ENCODE measurements around the gene STRN4.
"Not testable (repeated sequence)": the region's sequence is repeated elsewhere in the genome, so short reads cannot be mapped to it uniquely, and the experiment has no call there.

STRN4 gene

GRCh38 chr19:46715620-46715974 lies 30.7 kb downstream of the STRN4 start:
- no peak overlapping the region for H3K27ac ChIP-seq (replicated peaks)
- H3K4me3 ChIP-seq (replicated peaks; ENCODE audit: insufficient read depth, low read length): peak overlapping the region; percentile 78
- no peak for TF ChIP-seq POLR2AphosphoS5 (IDR thresholded peaks at IDR 0.05; ENCODE audit: low read depth)
- no peak for TF ChIP-seq SPI1 (IDR thresholded peaks at IDR 0.05; ENCODE audit: borderline replicate concordance, low read depth)
- no peak for TF ChIP-seq GABPA (IDR thresholded peaks at IDR 0.05; ENCODE audit: low read depth)
- TF ChIP-seq, protein P1, sequence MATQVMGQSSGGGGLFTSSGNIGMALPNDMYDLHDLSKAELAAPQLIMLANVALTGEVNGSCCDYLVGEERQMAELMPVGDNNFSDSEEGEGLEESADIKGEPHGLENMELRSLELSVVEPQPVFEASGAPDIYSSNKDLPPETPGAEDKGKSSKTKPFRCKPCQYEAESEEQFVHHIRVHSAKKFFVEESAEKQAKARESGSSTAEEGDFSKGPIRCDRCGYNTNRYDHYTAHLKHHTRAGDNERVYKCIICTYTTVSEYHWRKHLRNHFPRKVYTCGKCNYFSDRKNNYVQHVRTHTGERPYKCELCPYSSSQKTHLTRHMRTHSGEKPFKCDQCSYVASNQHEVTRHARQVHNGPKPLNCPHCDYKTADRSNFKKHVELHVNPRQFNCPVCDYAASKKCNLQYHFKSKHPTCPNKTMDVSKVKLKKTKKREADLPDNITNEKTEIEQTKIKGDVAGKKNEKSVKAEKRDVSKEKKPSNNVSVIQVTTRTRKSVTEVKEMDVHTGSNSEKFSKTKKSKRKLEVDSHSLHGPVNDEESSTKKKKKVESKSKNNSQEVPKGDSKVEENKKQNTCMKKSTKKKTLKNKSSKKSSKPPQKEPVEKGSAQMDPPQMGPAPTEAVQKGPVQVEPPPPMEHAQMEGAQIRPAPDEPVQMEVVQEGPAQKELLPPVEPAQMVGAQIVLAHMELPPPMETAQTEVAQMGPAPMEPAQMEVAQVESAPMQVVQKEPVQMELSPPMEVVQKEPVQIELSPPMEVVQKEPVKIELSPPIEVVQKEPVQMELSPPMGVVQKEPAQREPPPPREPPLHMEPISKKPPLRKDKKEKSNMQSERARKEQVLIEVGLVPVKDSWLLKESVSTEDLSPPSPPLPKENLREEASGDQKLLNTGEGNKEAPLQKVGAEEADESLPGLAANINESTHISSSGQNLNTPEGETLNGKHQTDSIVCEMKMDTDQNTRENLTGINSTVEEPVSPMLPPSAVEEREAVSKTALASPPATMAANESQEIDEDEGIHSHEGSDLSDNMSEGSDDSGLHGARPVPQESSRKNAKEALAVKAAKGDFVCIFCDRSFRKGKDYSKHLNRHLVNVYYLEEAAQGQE (IDR thresholded peaks at IDR 0.05; ENCODE audit: insufficient replicate concordance, low read depth): no peak
- TF ChIP-seq, protein P2, sequence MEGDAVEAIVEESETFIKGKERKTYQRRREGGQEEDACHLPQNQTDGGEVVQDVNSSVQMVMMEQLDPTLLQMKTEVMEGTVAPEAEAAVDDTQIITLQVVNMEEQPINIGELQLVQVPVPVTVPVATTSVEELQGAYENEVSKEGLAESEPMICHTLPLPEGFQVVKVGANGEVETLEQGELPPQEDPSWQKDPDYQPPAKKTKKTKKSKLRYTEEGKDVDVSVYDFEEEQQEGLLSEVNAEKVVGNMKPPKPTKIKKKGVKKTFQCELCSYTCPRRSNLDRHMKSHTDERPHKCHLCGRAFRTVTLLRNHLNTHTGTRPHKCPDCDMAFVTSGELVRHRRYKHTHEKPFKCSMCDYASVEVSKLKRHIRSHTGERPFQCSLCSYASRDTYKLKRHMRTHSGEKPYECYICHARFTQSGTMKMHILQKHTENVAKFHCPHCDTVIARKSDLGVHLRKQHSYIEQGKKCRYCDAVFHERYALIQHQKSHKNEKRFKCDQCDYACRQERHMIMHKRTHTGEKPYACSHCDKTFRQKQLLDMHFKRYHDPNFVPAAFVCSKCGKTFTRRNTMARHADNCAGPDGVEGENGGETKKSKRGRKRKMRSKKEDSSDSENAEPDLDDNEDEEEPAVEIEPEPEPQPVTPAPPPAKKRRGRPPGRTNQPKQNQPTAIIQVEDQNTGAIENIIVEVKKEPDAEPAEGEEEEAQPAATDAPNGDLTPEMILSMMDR (IDR thresholded peaks at IDR 0.05; ENCODE audit: insufficient read depth, low read length): no peak

GRCh38 chr19:46714444-46715106 lies 31.7 kb downstream of the STRN4 start:
- Histone ChIP-seq H3K27me3 (ENCODE audit: insufficient read depth, poor library complexity, severe bottlenecking) (no peaks in the 10 kb centered on the region), H3K27ac (replicated peaks) (no peak overlapping the region), H3K4me3 (replicated peaks; ENCODE audit: insufficient read depth, low read length) (peak overlapping the region; percentile 43)
- DNase-seq (ENCODE audit: low read depth in 1 of 2, low spot score in 1 of 2): no peak
- TF ChIP-seq, protein P1 (IDR thresholded peaks at IDR 0.05; ENCODE audit: insufficient replicate concordance, low read depth): no peak
- TF ChIP-seq GABPA (IDR thresholded peaks at IDR 0.05; ENCODE audit: low read depth) (no peak), POLR2AphosphoS5 (IDR thresholded peaks at IDR 0.05; ENCODE audit: low read depth) (no peak), SPI1 (IDR thresholded peaks at IDR 0.05; ENCODE audit: borderline replicate concordance, low read depth) (no peak)
- TF ChIP-seq, protein P2 (IDR thresholded peaks at IDR 0.05; ENCODE audit: insufficient read depth, low read length): no peak

More at GRCh38 chr19:46715620-46715974, 30.7 kb downstream of the STRN4 start:
- no peaks in the 10 kb centered on the region for H3K27me3 ChIP-seq (ENCODE audit: insufficient read depth, poor library complexity, severe bottlenecking)
- DNase-seq (ENCODE audit: low read depth in 1 of 2, low spot score in 1 of 2): no peak

GRCh38 chr19:46713781-46714443 lies 32.3 kb downstream of the STRN4 start:
- Histone ChIP-seq H3K27me3 (ENCODE audit: insufficient read depth, poor library complexity, severe bottlenecking) (no peaks in the 10 kb centered on the region), H3K27ac (replicated peaks) (no peak overlapping the region; the same call in 1 of the 2 replicates), H3K4me3 (replicated peaks; ENCODE audit: insufficient read depth, low read length) (peak overlapping the region; percentile 43)
- TF ChIP-seq SPI1 (IDR thresholded peaks at IDR 0.05; ENCODE audit: borderline replicate concordance, low read depth): no peak
- TF ChIP-seq GABPA (IDR thresholded peaks at IDR 0.05; ENCODE audit: low read depth): no peak
- TF ChIP-seq POLR2AphosphoS5 (IDR thresholded peaks at IDR 0.05; ENCODE audit: low read depth): no peak
- TF ChIP-seq, protein P1 (IDR thresholded peaks at IDR 0.05; ENCODE audit: insufficient replicate concordance, low read depth): no peak
- TF ChIP-seq, protein P2 (IDR thresholded peaks at IDR 0.05; ENCODE audit: insufficient read depth, low read length): no peak
- DNase-seq (ENCODE audit: low read depth in 1 of 2, low spot score in 1 of 2): peak in 1 of 2 experiments; percentile 36

DNA sequence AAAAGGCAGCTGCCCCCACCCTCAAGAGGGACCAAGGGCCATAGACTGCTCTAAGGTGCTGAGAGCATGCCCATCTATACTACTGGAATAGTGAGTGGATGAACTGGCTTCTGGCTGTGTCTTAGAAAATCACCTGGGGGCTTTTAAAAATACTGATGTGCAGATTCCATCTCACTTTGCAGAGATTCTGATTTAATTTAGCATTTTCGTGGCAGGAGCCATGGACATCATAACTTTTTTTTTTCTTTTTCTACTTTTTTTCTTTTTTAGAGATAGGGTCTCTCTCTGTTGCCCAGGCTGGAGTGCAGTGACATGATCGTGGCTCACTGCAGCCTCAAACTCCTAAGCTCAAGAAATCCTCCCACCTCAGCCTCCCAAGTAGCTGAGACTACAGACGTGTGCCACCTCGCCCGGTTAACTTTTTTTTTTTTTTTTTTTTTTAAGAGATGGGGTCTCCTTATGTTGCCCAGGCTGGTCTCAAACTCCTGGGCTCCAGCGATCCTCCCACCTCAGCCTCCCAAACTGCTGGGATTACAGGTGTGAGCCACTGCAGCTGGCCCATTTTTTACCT lies 33.4 kb downstream of the STRN4 start:
- H3K4me3 ChIP-seq (replicated peaks; ENCODE audit: insufficient read depth, low read length); H3K27ac ChIP-seq (replicated peaks); DNase-seq (ENCODE audit: low read depth in 1 of 2, low spot score in 1 of 2); H3K27me3 ChIP-seq (ENCODE audit: insufficient read depth, poor library complexity, severe bottlenecking): not testable (repeated sequence)
